ENCODE data around the gene FAM240A.

GRCh38 chr3:46624533-46624932 lies 12.2 kb downstream of the FAM240A start:
- TF ChIP-seq CSDC2 (CRISPR knock-in tag; IDR thresholded peaks at IDR 0.05) (no peak), ESRRG (CRISPR knock-in tag; IDR thresholded peaks at IDR 0.05) (no peak), PATZ1 (CRISPR knock-in tag; IDR thresholded peaks at IDR 0.05; ENCODE audit: borderline replicate concordance) (no peak), ZFP3 (CRISPR knock-in tag; IDR thresholded peaks at IDR 0.05) (no peak), OSR1 (CRISPR knock-in tag; IDR thresholded peaks at IDR 0.05) (no peak), ARNTL (CRISPR knock-in tag; IDR thresholded peaks at IDR 0.05; ENCODE audit: borderline replicate concordance, low read depth) (no peak), BACH2 (CRISPR knock-in tag; IDR thresholded peaks at IDR 0.05; ENCODE audit: borderline replicate concordance) (no peak), TCF4 (CRISPR knock-in tag; IDR thresholded peaks at IDR 0.05; ENCODE audit: borderline replicate concordance) (no peak), SNAI2 (CRISPR knock-in tag; IDR thresholded peaks at IDR 0.05) (no peak), ZFP30 (CRISPR knock-in tag; IDR thresholded peaks at IDR 0.05) (no peak), ZNF8 (CRISPR knock-in tag; IDR thresholded peaks at IDR 0.05) (no peak), RARB (CRISPR knock-in tag; IDR thresholded peaks at IDR 0.05) (no peak)
